ENCODE data around the gene ENOX1. TPM values are rescaled to one million over a fixed set of nuclear protein-coding genes. Genes with fewer than 3 reads are reported as not detected.

The ENOX1 gene
- total and polyA plus RNA-seq, 9 of the 15 experiments (the other 6 are each of a cell fraction or from before 2014, with no cell fraction given), result not detected

DNA sequence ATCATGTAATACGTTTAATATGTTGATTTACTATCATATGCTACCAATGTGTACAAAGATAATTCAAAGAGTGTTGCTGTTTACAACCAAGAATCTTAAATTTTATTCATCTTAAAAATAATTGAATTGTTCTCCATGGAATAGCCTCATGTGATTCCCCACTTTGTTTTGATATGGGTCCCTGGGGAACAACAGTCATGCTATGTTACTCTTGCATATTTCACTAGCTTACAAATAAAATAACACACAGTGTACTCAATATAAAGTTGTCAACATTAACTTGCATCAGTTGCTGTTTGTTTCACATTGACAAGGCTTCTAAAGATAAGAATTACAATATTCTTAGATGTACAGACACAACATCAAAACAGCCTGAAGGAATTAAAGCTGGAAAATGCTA, 2.3 kb downstream of the ENOX1 start:
- BruUV-seq (replicated peaks), result no TSS peak
- H3K4me3 ChIP-seq, result no peak overlapping the region
- no peaks in the 10 kb centered on the region for H3K9me3 ChIP-seq (replicated peaks; ENCODE audit: control insufficient read depth, insufficient read depth, low read depth, low read length)
- H3K4me1 ChIP-seq (replicated peaks in 1 of 2; ENCODE audit: control insufficient read depth in 2 of 2, insufficient read depth in 2 of 2, low read length in 2 of 2), result no peaks in the 10 kb centered on the region; a peak in 1 of 5 replicates
- H3K4me2 ChIP-seq (ENCODE audit: insufficient read depth, low read length), result no peak overlapping the region
- no peak for ATAC-seq
- H3K9me1 ChIP-seq (ENCODE audit: control insufficient read depth, insufficient read depth, low read length), result no peaks in the 10 kb centered on the region
- no peak overlapping the region for H3K9ac ChIP-seq (ENCODE audit: insufficient read depth in 1 of 2, low read depth in 2 of 2, low read length in 2 of 2)
- ChIA-PET CTCF (ENCODE audit: low intra/inter-chr PET ratio) (no interaction called here), POLR2A (no interaction called here)
- no peaks in the 10 kb centered on the region for H3K27me3 ChIP-seq (ENCODE audit: control insufficient read depth in 2 of 2, insufficient read depth in 2 of 2, low read length in 2 of 2)
- H2AFZ ChIP-seq (ENCODE audit: low read depth, low read length), result no peak overlapping the region
- FAIRE-seq, result no peak
- H3K79me2 ChIP-seq (ENCODE audit: control insufficient read depth, insufficient read depth, low read length), result no peaks in the 10 kb centered on the region
- intact Hi-C loops (cut with micrococcal nuclease), result no loop called here
- no peak overlapping the region for H3K27ac ChIP-seq (ENCODE audit: extremely low read depth, low read depth, low read length)
- H4K20me1 ChIP-seq (replicated peaks; ENCODE audit: control insufficient read depth, insufficient read depth, low read length), result no peaks in the 10 kb centered on the region
- in situ Hi-C loops (cut with MboI), result no loop called here
- H3K36me3 ChIP-seq (ENCODE audit: control insufficient read depth, insufficient read depth, low read length), result no peaks in the 10 kb centered on the region
- WGBS (ENCODE audit: insufficient coverage, low coverage, missing lambda C conversion rate), result 0% methylated on average over 1 of the region's 1 CpG
- TF ChIP-seq FOXK1 (CRISPR knock-in tag; IDR thresholded peaks at IDR 0.05; ENCODE audit: borderline replicate concordance) (no peak), HDAC1 (IDR thresholded peaks at IDR 0.05) (no peak), JUNB (CRISPR knock-in tag; conservative IDR thresholded peaks at IDR 0.05) (no peak), ZNF12 (CRISPR knock-in tag; IDR thresholded peaks at IDR 0.05) (no peak)
- TF ChIP-seq, protein P1, sequence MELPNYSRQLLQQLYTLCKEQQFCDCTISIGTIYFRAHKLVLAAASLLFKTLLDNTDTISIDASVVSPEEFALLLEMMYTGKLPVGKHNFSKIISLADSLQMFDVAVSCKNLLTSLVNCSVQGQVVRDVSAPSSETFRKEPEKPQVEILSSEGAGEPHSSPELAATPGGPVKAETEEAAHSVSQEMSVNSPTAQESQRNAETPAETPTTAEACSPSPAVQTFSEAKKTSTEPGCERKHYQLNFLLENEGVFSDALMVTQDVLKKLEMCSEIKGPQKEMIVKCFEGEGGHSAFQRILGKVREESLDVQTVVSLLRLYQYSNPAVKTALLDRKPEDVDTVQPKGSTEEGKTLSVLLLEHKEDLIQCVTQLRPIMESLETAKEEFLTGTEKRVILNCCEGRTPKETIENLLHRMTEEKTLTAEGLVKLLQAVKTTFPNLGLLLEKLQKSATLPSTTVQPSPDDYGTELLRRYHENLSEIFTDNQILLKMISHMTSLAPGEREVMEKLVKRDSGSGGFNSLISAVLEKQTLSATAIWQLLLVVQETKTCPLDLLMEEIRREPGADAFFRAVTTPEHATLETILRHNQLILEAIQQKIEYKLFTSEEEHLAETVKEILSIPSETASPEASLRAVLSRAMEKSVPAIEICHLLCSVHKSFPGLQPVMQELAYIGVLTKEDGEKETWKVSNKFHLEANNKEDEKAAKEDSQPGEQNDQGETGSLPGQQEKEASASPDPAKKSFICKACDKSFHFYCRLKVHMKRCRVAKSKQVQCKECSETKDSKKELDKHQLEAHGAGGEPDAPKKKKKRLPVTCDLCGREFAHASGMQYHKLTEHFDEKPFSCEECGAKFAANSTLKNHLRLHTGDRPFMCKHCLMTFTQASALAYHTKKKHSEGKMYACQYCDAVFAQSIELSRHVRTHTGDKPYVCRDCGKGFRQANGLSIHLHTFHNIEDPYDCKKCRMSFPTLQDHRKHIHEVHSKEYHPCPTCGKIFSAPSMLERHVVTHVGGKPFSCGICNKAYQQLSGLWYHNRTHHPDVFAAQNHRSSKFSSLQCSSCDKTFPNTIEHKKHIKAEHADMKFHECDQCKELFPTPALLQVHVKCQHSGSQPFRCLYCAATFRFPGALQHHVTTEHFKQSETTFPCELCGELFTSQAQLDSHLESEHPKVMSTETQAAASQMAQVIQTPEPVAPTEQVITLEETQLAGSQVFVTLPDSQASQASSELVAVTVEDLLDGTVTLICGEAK (IDR thresholded peaks at IDR 0.05), result no peak
- TF ChIP-seq, protein P1 (CRISPR knock-in tag; IDR thresholded peaks at IDR 0.05), result no peak
- TF ChIP-seq, protein P2, sequence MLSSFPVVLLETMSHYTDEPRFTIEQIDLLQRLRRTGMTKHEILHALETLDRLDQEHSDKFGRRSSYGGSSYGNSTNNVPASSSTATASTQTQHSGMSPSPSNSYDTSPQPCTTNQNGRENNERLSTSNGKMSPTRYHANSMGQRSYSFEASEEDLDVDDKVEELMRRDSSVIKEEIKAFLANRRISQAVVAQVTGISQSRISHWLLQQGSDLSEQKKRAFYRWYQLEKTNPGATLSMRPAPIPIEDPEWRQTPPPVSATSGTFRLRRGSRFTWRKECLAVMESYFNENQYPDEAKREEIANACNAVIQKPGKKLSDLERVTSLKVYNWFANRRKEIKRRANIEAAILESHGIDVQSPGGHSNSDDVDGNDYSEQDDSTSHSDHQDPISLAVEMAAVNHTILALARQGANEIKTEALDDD (IDR thresholded peaks at IDR 0.05), result no peak
- TF ChIP-seq, protein P3, sequence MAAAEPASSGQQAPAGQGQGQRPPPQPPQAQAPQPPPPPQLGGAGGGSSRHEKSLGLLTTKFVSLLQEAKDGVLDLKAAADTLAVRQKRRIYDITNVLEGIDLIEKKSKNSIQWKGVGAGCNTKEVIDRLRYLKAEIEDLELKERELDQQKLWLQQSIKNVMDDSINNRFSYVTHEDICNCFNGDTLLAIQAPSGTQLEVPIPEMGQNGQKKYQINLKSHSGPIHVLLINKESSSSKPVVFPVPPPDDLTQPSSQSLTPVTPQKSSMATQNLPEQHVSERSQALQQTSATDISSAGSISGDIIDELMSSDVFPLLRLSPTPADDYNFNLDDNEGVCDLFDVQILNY (CRISPR knock-in tag; IDR thresholded peaks at IDR 0.05), result no peak
- DNase-seq (ENCODE audit: extremely low read depth in 1 of 4, low spot score in 3 of 4), result no peak
